IMR-90 (cell line): ENCODE measurements around the gene SLC35D3.

Experiments used
- CEBPB ChIP-seq: IDR thresholded peaks from 2 replicates; pipeline ENCODE4 v1.6.1; 2012; ENCODE audit warnings: low read depth, low read length, improper control_type of control experiment
- MAZ ChIP-seq: IDR thresholded peaks from 2 replicates; pipeline ENCODE4 v1.6.1; 2012; ENCODE audit warnings: low read depth, mild to moderate bottlenecking, low read length, improper control_type of control experiment, moderate library complexity, borderline replicate concordance
- TF ChIP-seq, protein P1 (sequence below): conservative IDR thresholded peaks from 2 replicates; pipeline ENCODE4 v1.5.1; 2012; ENCODE audit warnings: mild to moderate bottlenecking, low read depth, low read length, improper control_type of control experiment

DNA sequence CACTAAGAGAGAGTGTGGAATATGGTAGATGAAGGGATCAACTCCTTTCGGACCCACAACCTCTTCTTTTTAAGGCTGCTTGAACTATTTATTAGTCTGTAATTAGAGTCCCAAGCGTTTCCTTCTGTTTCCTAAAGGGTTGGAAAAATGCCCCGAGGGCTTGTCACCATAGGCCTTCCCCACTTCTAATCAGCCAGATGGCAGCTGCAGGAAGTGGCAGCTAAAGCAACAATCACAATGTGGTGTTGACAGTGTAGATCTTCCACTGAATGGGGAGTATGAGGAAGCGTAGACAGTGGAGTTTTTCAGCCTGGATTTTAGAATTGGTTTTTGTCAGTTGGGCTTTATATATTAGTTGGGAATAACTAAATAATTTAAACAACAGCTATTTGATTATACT is 40.6 kb downstream of the SLC35D3 start:
- TF ChIP-seq CEBPB, result no peak
- TF ChIP-seq, protein P1, sequence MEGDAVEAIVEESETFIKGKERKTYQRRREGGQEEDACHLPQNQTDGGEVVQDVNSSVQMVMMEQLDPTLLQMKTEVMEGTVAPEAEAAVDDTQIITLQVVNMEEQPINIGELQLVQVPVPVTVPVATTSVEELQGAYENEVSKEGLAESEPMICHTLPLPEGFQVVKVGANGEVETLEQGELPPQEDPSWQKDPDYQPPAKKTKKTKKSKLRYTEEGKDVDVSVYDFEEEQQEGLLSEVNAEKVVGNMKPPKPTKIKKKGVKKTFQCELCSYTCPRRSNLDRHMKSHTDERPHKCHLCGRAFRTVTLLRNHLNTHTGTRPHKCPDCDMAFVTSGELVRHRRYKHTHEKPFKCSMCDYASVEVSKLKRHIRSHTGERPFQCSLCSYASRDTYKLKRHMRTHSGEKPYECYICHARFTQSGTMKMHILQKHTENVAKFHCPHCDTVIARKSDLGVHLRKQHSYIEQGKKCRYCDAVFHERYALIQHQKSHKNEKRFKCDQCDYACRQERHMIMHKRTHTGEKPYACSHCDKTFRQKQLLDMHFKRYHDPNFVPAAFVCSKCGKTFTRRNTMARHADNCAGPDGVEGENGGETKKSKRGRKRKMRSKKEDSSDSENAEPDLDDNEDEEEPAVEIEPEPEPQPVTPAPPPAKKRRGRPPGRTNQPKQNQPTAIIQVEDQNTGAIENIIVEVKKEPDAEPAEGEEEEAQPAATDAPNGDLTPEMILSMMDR, result no peak
- no peak for TF ChIP-seq MAZ
